NCI-H446 treated with DMSO at 0.1 percent for 48 hours (cell line): ENCODE data around the gene CHRM4.

Experiments used
- DNase-seq: peaks from one replicate; lab custom pipeline; 2025; lab: John Stamatoyannopoulos, UW

The CHRM4 gene

DNA sequence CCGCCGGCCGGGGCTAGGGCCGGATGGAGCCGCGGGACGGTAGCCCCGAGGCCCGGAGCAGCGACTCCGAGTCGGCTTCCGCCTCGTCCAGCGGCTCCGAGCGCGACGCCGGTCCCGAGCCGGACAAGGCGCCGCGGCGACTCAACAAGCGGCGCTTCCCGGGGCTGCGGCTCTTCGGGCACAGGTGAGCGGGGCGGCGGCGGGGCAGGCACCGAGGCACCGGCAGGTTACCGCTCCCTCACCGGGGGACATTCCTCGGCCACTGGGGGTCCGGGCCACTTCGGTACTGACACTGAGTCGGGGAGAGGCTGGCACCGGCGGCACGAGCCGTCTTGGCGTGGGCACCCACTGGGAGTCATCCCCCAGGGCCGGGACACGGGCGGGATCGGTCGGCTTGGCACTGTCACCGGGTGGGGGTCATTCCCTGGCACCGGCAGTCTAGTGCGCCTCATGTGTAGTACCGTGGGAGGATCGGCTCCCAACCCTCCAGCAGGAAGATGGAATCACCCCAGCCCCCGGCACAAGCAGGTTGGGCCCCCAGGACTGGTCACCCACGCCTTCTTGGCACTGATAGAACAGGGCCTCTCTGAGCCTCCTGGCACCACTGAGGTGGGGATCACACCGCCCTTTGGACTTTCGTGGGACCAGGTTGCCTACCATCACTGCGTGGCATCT lies 43.8 kb downstream of the CHRM4 start:
- DNase-seq, result no peak

DNA sequence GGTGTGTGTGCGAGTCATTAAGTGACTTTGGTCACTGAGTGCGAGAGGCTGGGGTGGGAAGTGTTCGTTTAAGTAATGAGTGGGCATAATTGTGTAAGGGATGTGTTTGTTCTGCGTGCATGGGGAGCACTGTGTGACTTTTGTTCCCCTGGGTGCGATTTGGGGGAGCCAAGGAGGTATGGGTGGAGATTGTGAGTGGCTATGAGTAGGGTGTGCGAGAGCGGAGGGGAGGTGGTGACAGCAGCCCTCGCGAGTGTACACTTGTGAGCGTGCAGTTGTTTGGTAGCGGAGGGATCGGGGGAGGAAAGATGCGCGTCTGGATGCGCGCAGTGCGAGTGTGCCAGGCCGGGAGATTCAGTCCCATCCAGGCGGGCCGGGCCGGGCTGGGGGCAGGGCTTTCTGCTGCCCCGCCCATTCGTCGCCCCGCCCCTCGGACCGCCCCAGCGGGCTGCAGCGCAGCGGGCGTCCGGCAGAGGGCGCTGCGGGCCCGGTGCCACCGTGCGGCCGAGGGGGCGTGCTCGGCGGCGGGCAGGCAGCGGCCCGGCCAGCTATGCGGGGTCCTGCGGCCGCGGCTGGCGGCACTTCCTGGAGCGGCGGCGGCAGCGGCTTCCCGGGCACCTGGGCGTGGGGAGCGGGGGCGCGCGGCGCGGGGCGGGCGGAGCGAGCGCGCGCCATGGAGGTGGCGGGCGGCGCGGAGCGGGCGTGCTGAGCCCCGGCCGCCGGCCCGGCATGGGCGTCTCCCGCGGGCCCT lies 44.5 kb downstream of the CHRM4 start, which contains the start of gene DGKZ:
Gene DGKZ (plus strand): TSS at position 578 of the 751 bp plus-strand sequence. CDS start 197 bp downstream, outside the sequence.
- DNase-seq, result peak; percentile 67

DNA sequence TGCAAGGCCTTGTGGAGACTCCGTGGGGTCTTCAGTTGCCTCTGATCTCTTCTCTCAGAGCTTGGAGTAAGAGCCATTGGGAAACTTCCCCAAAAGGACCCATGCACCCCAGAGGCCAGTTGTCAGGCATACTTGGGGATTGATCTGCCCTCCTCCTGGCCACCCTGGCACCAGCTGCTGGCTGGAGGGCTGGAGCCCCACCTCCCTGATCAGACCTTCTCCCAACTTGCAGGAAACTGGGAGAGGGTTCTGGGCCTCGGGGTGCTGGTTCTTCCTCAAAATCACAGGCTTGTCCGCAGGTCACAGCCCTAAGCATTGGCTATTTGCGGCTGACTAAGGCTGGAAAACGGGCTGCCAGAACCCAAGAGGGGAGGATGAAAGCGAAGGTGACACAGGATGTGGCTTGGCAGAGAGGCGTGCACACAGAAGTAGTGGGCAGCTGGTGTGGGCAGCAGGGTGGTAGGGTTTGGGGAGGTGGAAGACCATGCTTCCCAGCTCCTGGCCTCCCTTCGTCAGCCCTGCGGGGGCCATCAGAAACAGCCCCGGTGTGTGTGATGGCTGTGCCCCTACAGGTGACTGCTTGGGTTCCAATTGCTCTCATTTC lies 45.6 kb downstream of the CHRM4 start:
- DNase-seq, result no peak

DNA sequence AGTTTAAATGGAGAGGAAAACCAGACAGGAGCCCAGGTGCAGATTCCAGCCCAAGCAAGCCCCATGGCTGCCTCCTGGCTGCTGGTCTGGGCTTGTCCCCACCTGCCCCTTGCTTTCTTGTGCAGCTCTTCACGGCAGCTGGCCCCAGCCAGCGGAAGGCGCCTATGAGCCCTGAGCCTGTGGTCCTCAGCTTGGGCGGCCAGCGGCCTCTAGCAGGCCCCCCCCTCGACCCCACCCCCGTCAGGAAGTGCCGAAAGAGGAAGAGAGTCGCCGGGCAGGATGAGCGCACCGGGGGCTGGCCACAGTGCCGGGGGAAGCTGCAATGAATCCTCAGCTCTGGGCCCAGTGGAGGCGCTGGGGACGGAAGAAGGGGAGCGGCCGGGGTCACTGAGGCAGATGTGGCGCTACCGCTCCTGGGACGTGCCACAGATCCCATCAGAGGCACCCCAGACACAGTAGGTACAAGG lies 46.4 kb downstream of the CHRM4 start:
- no peak for DNase-seq

DNA sequence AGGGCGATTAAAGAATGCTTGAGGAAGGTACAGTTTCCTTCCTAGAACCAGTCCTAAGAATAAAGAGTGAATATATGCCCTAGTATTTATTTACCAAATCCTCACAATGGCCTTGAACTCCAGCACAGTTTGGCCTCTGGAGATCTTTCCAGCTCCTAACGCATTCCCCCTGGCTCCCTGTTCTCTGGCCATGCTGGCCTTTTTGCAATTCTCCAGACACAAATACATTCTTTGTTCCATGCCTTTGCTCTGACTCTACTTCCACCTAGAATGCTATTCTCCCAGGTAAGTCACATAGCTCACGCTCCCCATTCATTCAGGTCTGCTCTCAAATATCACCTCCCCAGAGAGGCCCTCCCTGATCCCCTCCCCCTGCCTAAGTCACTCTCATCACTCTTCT lies 48.1 kb downstream of the CHRM4 start:
- DNase-seq, result no peak

DNA sequence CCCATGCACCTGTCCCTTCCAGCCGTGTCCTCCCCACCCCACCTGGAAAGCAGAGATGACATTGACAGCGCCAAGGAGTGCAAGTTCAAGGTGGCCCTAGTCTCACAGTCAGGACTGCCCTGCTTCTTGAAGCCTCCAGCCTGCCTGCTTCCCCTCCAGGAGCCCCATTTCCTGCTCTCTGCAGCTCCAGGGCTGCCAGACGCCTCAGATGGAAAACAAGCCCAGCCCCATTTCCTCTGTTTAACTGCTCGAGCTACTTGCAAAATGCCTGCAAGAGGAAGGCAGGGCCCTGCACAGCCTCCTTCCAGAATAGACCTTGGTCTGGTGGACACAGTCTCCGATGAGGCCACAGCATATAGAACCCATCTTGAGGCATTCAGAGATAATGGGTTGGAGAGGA lies 49.3 kb downstream of the CHRM4 start:
- DNase-seq, result no peak

DNA sequence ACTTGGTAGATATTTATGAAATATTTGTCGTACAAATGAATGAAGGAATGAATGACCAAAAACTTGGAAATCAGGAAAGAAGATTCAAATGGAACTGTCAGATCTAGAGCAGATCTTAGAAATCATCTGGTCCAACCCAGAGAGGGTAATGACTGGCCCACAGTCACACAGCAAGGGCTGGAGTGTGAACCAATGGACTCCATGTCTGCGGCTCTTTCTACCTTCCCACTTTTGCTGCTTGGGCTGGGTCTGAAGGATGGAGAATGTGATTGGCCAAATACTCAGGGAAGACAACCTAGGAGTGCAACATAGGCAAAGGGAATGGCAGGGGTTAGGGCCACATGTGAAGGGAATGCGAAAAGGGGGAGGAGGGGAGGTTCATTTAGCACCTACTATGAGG lies 50.1 kb downstream of the CHRM4 start:
- DNase-seq, result no peak

DNA sequence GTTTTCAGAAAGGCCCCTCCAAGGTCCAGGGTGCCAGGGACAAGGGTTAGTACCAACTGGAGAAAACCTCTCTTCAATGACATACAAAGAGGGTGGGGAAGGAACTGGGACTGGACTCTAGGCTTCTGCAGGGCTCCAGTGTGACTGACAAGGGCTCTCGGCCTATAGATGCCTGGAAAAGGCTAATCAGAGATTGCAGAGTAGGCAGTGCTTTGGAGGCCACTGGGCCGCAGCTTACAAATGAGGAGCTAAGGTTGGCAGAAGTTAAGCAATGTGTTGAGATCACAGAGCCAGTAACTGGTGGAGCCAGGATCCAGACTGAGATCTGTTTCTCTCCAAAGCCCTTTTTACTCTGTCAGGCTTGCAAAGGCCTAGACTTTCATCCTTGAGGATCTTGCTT lies 51.8 kb downstream of the CHRM4 start:
- no peak for DNase-seq

DNA sequence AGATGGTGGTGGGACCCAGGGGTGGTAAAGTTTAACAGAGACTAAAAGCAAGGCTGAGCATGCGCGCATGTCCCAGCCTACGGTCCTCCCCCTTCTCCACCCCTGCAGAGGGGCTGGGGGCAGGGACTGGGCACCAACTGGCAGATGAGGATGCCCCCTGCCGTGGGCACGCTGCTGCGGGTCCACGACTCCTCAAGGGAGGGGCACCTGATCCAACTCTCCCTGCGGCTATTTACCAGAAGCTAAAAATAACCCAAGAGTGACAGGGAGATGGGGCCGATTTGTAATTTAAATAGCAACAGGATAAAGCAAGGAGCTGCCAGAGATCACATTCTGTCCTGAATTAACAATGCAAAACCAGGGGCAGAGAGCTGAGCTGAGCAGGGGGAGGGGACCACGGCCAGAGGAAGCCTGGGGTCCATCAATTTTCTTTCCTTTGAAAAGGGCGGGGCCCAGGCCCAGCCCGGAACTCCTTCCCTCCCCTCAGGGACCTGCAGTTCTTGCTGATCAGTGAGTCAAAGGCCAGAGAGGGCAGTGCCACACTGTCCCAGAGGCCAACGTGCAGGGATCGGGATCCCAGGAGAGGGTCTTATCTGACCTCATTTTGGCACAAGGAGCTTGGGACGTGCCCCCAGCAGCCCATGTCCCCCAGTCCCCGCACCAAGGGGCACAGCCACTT lies 52.4 kb downstream of the CHRM4 start:
- DNase-seq, result no peak

DNA sequence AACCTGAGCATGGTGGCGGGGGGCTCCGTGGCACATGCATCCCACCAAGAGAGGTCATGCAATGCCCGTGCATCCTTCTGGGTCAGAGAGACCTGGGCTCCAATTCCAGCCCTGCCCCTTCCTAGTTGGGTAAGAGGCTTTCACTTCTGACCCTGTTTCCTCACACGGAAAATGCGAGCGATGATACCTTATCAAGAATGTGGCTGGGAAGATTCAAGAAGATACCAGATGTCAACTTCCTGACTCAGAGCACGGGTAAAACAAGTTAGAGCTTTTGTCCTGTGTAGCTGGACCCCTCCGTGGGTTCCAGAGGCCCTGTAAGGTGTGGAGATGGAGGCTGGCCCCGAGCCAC lies 53.0 kb downstream of the CHRM4 start:
- DNase-seq, result no peak

DNA sequence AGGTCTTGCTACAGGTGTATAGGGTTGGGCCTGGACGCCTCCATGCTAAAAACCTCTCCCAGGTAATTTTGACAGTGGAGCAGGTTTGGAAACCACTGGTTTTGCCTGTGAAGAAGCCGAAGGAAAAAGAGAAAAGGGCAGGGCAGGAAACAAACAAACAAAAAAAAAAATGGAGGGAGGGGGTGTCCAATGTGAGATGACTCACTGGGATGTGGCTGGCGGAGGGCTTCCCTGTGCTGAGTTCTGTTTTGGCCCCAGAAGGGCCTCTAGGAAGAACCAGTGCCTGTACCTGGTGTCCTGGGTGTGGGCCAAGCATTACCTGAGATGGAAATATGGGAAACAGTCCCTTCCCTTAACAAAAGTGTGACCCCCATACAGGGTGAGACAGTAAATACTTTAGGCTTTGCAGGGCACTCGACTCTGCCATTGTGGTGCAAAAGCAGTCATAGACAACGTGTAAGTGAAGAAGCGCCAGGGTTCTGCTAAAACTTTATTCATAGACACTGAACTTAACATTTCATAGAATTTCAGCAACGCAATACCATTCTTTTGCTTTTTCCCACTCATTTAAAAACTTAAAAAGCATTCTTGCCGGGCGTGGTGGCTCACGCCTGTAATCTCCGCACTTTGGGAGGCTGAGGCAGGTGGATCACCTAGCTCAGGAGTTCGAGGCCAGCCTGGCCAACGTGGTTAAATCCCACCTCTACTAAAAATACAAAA lies 53.8 kb downstream of the CHRM4 start:
- no peak for DNase-seq

DNA sequence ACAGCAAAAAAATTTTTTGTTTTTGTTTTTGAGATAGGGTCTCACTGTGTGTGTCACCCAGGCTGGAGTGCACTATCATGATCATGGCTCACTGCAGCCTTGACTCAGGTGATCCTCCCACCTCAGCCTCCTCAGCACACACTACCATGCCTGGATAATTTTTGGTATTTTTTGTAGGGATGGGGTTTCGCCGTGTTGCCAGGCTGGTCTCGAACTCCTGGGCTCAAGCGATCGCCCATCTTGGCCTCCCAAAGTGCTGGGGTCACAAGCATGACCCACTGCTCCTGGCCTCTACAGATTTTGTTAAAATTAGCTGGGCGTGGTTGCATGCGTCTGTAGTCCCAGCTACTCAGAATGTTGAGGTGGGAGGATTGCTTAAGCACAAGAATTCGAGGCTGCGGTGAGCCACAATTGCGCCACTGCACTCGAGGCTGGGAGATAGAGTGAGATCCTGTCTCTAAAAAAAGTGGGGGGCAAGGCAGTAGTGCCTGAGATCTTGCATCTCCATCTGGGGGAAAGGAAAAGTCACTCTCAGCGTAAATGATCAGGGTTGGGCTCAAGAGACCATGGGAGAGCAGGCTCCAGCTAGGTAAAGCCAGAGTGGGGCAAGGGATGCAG lies 54.9 kb downstream of the CHRM4 start:
- no peak for DNase-seq

DNA sequence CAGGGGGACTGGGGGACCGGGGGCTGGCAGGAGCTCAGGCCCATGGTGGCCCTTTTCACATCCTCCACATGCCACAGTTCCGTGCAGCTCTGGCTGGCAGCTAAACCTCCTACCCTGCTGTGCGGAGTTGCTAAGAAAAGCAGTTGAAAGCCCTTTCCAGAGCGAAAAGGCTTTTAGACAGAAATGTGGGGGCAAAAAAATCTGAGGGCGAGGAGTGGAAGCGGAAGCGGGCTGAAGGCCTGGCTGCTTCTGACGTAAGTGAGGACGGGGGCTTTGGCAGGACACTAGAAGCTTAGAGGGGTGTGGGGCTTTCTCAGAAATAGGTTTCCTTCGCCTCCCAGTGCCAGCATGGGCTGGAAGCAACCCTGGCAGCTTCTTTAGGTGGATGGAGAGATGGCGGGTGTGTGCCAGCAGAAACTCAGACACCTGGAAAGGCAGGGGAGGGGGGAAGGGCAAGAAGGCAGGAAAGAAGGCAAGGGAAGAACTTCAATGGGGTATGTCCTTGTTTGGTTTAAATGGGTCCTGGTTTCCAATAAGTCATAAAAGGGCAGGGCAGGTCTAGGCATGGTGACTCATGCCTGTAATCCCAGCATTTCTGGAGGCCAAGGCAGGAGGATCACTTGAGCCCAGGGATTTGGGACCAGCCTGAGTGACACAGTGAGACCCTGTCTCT lies 55.5 kb downstream of the CHRM4 start:
- DNase-seq, result no peak

DNA sequence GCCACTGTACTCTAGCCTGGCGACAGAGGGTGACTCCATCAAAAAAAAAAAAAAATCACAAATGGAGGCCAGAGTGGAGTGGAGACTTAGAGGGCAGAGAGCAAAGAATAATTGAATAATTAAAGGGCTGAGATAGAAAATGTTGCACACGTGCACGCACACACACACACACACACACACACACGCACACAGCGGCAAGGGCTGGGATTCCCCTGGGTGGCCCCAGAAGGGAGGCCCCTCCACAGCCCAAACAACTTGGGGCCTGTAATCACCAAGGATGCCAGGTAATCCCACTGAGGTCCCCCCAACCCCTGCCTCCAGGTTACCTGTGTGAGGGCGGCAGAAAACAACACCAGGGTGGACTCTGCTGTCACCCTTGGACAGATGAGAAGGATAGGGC lies 56.3 kb downstream of the CHRM4 start:
- no peak for DNase-seq

DNA sequence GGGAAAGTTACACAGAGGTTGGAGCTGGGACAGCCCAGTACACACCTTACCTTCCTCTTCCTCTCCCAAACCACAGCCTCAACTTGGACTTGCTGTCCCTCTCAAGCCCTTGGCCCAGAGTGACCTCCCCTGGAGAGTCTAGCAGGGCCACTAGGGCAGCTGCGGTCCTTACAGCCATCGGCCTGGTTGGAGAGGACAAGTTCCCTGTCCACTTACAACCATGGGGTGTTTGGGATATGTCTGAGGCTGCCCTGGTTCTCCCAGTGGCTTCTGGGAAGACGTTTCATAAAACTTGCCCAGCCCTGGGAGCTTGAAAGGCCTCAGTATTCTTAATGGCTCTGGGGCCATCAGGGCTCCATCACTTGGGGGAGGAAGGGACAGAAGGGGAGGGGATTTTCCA lies 57.4 kb downstream of the CHRM4 start:
- no peak for DNase-seq
